Upper lobe of right lung (tissue), 1 donor: ENCODE data around the gene FAM120AOS. TPM values are rescaled to one million over a fixed set of nuclear protein-coding genes. Genes with fewer than 3 reads are reported as not detected.

ENCODE experiments used
- ATAC-seq: fragments of 200-7000 bp; cut with Tn5 transposase; one replicate; pipeline ENCODE4 v1.9.1; 2020; ENCODE audit warnings: mild to moderate bottlenecking, moderate library complexity
- DNase-seq: peaks from one replicate; pipeline ENCODE4 v3.0.0-alpha.2; 2020
- H3K27ac ChIP-seq: fragments of 200-600 bp; one replicate; pipeline ENCODE4 v1.8.0; 2022
- H3K27me3 ChIP-seq: fragments of 200-600 bp; one replicate; pipeline ENCODE4 v1.8.0; 2022; ENCODE audit warnings: mild to moderate bottlenecking
- H3K36me3 ChIP-seq: fragments of 200-600 bp; one replicate; pipeline ENCODE4 v1.8.0; 2022
- H3K4me1 ChIP-seq: fragments of 200-600 bp; one replicate; pipeline ENCODE4 v1.8.0; 2022
- H3K4me3 ChIP-seq: fragments of 200-600 bp; one replicate; pipeline ENCODE4 v1.8.0; 2022; ENCODE audit warnings: mild to moderate bottlenecking
- H3K9me3 ChIP-seq: fragments of 200-600 bp; one replicate; pipeline ENCODE4 v1.8.0; 2022
- intact Hi-C: fragments of 100-400 bp; cut with DNase I; formaldehyde crosslinking; loops from one replicate; pipeline ENCODE4 v1.11.0; 2022
- total RNA-seq: library from RNA; stranded (reverse); fragmentation: NEBNext Ultra II Directional; extraction: Animal tissue kit (Norgen Biotek cat#: 25700); gene quantifications from one replicate; pipeline ENCODE4 v1.2.1, GENCODE V29; 2021
- TF ChIP-seq, protein P1 (sequence below): fragments of 200-600 bp; IDR thresholded peaks from one replicate; pipeline ENCODE4 v1.8.0; 2022; ENCODE audit warnings: antibody characterized with exemption
- donor health status: DM: no; HTN: yes; CAD: no; lungs with severe emphysema.

The FAM120AOS gene
- total RNA-seq, 1 donor from 2014 or later: 46.0 TPM

DNA sequence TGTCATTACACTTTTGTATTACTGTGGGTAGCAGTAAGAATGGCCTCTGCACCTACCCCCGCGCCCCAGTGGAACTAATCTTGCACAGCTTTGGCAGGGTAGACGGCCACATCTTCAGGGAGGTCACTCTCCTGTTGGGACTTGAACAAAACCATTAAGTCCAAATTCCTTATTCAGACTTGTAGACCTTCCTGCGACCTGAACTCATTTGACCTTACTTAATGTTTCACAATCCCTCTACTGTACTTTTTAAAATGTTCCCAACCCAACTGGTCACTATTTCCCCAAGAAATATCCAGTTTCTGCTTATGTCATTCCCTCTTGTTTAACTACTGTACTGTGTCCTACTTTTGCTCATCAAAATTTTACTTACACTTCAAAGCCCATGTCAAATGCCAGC is 5.3 kb upstream of the FAM120AOS start:
- H3K27ac ChIP-seq: peak overlapping the region; percentile 4
- no peaks in the 10 kb centered on the region for H3K27me3 ChIP-seq
- intact Hi-C loops: no loop called here
- peaks cover 66% of the 10 kb centered on the region for H3K4me1 ChIP-seq
- H3K4me3 ChIP-seq: no peak overlapping the region
- peak; percentile 32 for ATAC-seq
- no peaks in the 10 kb centered on the region for H3K36me3 ChIP-seq
- TF ChIP-seq, protein P1, sequence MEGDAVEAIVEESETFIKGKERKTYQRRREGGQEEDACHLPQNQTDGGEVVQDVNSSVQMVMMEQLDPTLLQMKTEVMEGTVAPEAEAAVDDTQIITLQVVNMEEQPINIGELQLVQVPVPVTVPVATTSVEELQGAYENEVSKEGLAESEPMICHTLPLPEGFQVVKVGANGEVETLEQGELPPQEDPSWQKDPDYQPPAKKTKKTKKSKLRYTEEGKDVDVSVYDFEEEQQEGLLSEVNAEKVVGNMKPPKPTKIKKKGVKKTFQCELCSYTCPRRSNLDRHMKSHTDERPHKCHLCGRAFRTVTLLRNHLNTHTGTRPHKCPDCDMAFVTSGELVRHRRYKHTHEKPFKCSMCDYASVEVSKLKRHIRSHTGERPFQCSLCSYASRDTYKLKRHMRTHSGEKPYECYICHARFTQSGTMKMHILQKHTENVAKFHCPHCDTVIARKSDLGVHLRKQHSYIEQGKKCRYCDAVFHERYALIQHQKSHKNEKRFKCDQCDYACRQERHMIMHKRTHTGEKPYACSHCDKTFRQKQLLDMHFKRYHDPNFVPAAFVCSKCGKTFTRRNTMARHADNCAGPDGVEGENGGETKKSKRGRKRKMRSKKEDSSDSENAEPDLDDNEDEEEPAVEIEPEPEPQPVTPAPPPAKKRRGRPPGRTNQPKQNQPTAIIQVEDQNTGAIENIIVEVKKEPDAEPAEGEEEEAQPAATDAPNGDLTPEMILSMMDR: no peak
- no peak for DNase-seq
- no peaks in the 10 kb centered on the region for H3K9me3 ChIP-seq

DNA sequence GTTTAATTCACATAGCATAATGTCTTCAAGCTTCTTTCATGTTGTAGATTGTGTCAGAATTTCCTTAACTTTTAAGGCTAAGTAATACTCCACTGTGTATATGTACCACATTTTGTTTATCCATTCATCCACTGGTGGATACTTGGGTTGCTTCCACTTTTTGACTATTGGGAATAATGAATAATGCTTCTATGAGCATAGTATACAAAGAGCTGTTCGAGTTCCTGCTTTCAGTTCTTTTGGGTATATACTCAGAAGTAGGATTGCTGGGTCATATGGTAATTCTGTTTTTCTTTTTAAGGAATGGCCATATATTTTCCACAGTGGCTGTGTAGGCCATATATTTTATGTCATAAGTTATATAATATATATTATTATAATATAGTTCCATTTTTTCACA is 3.6 kb upstream of the FAM120AOS start:
- Histone ChIP-seq H3K4me3 (no peak overlapping the region), H3K36me3 (no peaks in the 10 kb centered on the region), H3K9me3 (no peaks in the 10 kb centered on the region), H3K27me3 (no peaks in the 10 kb centered on the region), H3K4me1 (peaks cover 66% of the 10 kb centered on the region), H3K27ac (no peak overlapping the region)
- ATAC-seq (no peak), DNase-seq (no peak)
- TF ChIP-seq, protein P1: no peak
- intact Hi-C loops: no loop called here

DNA sequence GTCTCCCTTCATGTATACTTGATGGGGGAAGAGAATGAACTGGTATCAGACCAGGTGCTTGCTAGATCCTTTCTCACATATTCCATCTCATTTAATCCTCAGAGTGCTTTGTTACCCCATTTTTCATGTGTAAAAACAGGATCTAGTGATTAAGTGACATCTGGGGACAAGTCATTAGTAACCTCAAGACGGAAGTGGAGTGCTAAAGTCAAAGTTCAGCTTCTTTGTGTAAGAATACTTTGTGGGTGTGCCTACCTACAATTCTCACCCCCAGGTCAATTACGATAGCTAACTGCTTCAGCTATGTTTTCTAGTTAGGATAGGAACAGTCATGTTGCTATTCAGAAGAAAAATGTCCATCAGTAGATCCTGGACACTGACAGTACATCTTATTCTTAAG is 3.1 kb upstream of the FAM120AOS start:
- no peaks in the 10 kb centered on the region for H3K9me3 ChIP-seq
- H3K4me1 ChIP-seq: peaks cover 66% of the 10 kb centered on the region
- DNase-seq: no peak
- no peak overlapping the region for H3K27ac ChIP-seq
- no peak overlapping the region for H3K4me3 ChIP-seq
- TF ChIP-seq, protein P1: no peak
- H3K27me3 ChIP-seq: no peaks in the 10 kb centered on the region
- ATAC-seq: no peak
- intact Hi-C loops: no loop called here
- H3K36me3 ChIP-seq: no peaks in the 10 kb centered on the region

DNA sequence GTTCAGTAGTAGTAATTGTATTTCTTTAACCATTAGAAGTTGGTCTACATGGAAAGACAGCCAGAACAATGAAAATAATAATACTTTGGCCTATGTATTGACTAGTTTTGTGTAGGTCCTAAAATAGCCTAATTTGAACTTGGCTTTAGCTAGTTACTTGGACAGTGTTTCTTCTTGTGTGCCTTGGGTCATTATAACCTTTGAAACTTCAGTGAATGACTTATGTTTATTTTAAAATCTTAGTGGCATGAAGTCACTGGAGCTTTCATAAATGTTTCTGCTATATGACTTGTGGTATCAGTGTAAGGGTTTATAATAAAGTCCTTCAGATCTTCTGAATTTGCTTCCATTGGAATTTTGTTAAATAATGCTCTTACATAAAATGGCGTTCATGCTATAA is 2.6 kb upstream of the FAM120AOS start:
- DNase-seq (no peak), ATAC-seq (no peak)
- Histone ChIP-seq H3K36me3 (no peaks in the 10 kb centered on the region), H3K4me3 (no peak overlapping the region), H3K27me3 (no peaks in the 10 kb centered on the region), H3K4me1 (peaks cover 66% of the 10 kb centered on the region), H3K27ac (no peak overlapping the region), H3K9me3 (no peaks in the 10 kb centered on the region)
- TF ChIP-seq, protein P1: no peak
- intact Hi-C loops: no loop called here

DNA sequence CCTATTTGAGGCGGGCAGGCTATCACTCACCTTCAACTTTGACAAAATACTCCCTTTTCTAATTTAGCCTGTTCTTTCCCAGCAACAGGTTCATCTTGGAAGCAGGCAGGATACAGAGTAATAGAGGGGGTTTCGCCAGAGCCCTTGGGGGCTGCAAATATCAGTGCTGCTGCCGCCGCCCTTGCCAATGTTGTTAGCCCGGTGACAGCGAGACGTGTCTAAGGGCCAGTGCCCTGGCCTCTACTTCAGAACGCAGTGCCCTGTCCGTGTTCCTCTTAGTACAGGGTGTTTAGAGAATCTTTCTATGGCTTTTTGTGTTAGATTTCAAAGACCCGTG is 703 bp downstream of the FAM120AOS start:
- intact Hi-C loops: no loop called here
- no peak for ATAC-seq

More for the DNA sequence above, 703 bp downstream of the FAM120AOS start:
- TF ChIP-seq, protein P1: no peak
- no peak for DNase-seq
- H3K9me3 ChIP-seq: no peaks in the 10 kb centered on the region
- peak overlapping the region; percentile 86 for H3K4me3 ChIP-seq
- H3K27me3 ChIP-seq: no peaks in the 10 kb centered on the region
- peak overlapping the region; percentile 95 for H3K27ac ChIP-seq
- H3K36me3 ChIP-seq: peaks cover 22% of the 10 kb centered on the region
- H3K4me1 ChIP-seq: peaks cover 51% of the 10 kb centered on the region
